SU-DHL-6 (cell line): Measurements from ENCODE around the gene ABCA13.

Experiments used
- H2AFZ ChIP-seq: fragments of 200-600 bp; sonication (generic); 2 replicates; pipeline ENCODE4 v1.6.1; 2014; ENCODE audit warnings: low read depth, mild to moderate bottlenecking, moderate library complexity, mixed read lengths, antibody characterized with exemption, low read length; ENCODE audit not compliant: severe bottlenecking
- H3F3A ChIP-seq: fragments of 200-600 bp; shearing (Covaris generic); 2 replicates; pipeline ENCODE4 v1.6.0; 2016; ENCODE audit warnings: antibody characterized with exemption, mild to moderate bottlenecking; ENCODE audit not compliant: insufficient read depth
- H3K27ac ChIP-seq: fragments of 200-600 bp; sonication (generic); 2 replicates; pipeline ENCODE4 v1.5.1; 2016; ENCODE audit warnings: low read depth, mild to moderate bottlenecking, low read length, moderate library complexity, mixed read lengths
- H3K27me3 ChIP-seq: fragments of 200-600 bp; sonication (generic), shearing (Covaris generic); 2 replicates; pipeline ENCODE4 v1.6.0; 2014; ENCODE audit warnings: mild to moderate bottlenecking, low read length
- H3K36me3 ChIP-seq: fragments of 200-600 bp; sonication (generic); 2 replicates; pipeline ENCODE4 v1.6.1; 2014; ENCODE audit warnings: mild to moderate bottlenecking, low read length, mixed read lengths
- H3K4me2 ChIP-seq: fragments of 300-600, 200-600 bp; shearing (Covaris generic), sonication (generic); 2 replicates; pipeline ENCODE4 v1.6.0; 2014; ENCODE audit warnings: low read length, low read depth, mild to moderate bottlenecking; ENCODE audit not compliant: poor library complexity, severe bottlenecking
- H3K4me3 ChIP-seq: fragments of 200-600 bp; sonication (generic); 2 replicates; pipeline ENCODE4 v1.5.1; 2014; ENCODE audit warnings: antibody characterized with exemption, low read length, mild to moderate bottlenecking, mixed read lengths; ENCODE audit not compliant: insufficient read depth, poor library complexity, severe bottlenecking
- H3K79me2 ChIP-seq: fragments of 200-600 bp; sonication (generic); 2 replicates; pipeline ENCODE4 v1.6.1; 2014; ENCODE audit warnings: mild to moderate bottlenecking, low read length, moderate library complexity; ENCODE audit not compliant: insufficient read depth
- H3K9ac ChIP-seq: fragments of 200-600 bp; sonication (generic); 2 replicates; pipeline ENCODE4 v1.7.0; 2014; ENCODE audit warnings: mild to moderate bottlenecking, low read length
- H3K9me2 ChIP-seq: fragments of 200-600 bp; sonication (generic); replicated peaks from 2 replicates; pipeline ENCODE4 v1.6.1; 2014; ENCODE audit warnings: low read length; ENCODE audit not compliant: insufficient read depth
- H3K9me3 ChIP-seq: fragments of 200-600 bp; sonication (generic); 2 replicates; pipeline ENCODE4 v1.6.1; 2014; ENCODE audit warnings: low read length, mixed read lengths; ENCODE audit not compliant: insufficient read depth
- H4K20me1 ChIP-seq: fragments of 200-600 bp; sonication (generic); 2 replicates; pipeline ENCODE4 v1.6.1; 2014; ENCODE audit warnings: low read depth, mild to moderate bottlenecking, antibody characterized with exemption, low read length, moderate library complexity, mixed read lengths
- EZH2phosphoT487 ChIP-seq: fragments of 200-600 bp; sonication (generic), shearing (Covaris generic); conservative IDR thresholded peaks from 2 replicates; pipeline ENCODE4 v1.6.1; 2018; ENCODE audit warnings: mild to moderate bottlenecking, antibody characterized with exemption, low read length, moderate library complexity, mixed read lengths
- TF ChIP-seq, protein P1 (sequence below): fragments of 200-600 bp; sonication (generic); IDR thresholded peaks from one replicate; pipeline ENCODE4 v1.5.1; 2017; ENCODE audit warnings: antibody characterized with exemption, mild to moderate bottlenecking, low read length, moderate library complexity; ENCODE audit not compliant: insufficient read depth, poor library complexity, severe bottlenecking

The ABCA13 gene

DNA sequence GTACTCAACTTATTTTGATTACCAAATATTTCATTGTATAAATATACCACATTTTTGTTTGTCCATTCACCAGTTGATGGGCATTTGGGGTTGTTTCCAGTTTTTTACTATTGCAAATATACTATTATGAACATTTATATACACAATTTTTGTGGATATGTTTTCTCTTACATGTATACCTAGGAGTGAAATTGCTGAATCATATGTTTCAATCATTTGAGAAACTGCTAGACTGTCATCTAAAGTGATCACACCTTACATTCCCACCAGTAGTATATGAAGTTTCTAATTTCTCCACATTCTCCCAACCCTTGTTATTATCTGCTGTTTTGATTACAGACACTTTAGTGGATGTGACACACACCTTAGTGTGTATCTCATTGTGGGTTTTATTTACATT is 257.9 kb downstream of the ABCA13 start:
- TF ChIP-seq, protein P1, sequence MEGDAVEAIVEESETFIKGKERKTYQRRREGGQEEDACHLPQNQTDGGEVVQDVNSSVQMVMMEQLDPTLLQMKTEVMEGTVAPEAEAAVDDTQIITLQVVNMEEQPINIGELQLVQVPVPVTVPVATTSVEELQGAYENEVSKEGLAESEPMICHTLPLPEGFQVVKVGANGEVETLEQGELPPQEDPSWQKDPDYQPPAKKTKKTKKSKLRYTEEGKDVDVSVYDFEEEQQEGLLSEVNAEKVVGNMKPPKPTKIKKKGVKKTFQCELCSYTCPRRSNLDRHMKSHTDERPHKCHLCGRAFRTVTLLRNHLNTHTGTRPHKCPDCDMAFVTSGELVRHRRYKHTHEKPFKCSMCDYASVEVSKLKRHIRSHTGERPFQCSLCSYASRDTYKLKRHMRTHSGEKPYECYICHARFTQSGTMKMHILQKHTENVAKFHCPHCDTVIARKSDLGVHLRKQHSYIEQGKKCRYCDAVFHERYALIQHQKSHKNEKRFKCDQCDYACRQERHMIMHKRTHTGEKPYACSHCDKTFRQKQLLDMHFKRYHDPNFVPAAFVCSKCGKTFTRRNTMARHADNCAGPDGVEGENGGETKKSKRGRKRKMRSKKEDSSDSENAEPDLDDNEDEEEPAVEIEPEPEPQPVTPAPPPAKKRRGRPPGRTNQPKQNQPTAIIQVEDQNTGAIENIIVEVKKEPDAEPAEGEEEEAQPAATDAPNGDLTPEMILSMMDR: no peak
- TF ChIP-seq EZH2phosphoT487: no peak
- Histone ChIP-seq H3K36me3 (no peaks in the 10 kb centered on the region), H3K79me2 (no peaks in the 10 kb centered on the region), H3F3A (no peaks in the 10 kb centered on the region), H3K27ac (no peak overlapping the region), H3K4me2 (no peak overlapping the region), H3K27me3 (no peaks in the 10 kb centered on the region), H4K20me1 (no peaks in the 10 kb centered on the region), H3K4me3 (no peak overlapping the region), H3K9ac (no peak overlapping the region), H2AFZ (no peak overlapping the region), H3K9me3 (no peaks in the 10 kb centered on the region), H3K9me2 (no peaks in the 10 kb centered on the region)

DNA sequence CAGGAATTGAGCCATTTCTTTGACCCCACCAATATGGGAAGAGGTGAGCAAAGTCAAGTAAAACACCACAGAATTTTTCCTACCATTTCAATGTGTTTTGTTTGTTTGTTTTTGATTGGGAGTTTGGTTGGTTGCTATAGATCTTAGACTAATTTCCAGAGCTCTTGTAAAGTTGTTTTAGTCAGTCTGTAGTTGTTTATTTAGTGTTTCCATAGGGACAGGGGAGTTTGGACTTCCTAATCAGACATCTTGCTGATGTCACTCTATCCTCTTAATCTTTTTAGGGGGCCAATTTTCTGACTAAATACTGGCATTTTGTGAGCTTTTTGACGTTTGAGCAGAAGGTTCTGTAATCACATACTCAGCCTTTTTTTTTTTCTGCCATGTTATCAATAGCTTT is 266.9 kb downstream of the ABCA13 start:
- Histone ChIP-seq H3K27ac (no peak overlapping the region), H3K79me2 (no peaks in the 10 kb centered on the region), H3K9me2 (no peaks in the 10 kb centered on the region), H4K20me1 (no peaks in the 10 kb centered on the region), H3K9me3 (no peaks in the 10 kb centered on the region), H3F3A (no peaks in the 10 kb centered on the region), H3K4me2 (no peak overlapping the region), H3K9ac (no peak overlapping the region), H3K36me3 (no peaks in the 10 kb centered on the region), H2AFZ (no peak overlapping the region), H3K27me3 (no peaks in the 10 kb centered on the region), H3K4me3 (no peak overlapping the region)
- no peak for TF ChIP-seq EZH2phosphoT487
- TF ChIP-seq, protein P1: no peak

DNA sequence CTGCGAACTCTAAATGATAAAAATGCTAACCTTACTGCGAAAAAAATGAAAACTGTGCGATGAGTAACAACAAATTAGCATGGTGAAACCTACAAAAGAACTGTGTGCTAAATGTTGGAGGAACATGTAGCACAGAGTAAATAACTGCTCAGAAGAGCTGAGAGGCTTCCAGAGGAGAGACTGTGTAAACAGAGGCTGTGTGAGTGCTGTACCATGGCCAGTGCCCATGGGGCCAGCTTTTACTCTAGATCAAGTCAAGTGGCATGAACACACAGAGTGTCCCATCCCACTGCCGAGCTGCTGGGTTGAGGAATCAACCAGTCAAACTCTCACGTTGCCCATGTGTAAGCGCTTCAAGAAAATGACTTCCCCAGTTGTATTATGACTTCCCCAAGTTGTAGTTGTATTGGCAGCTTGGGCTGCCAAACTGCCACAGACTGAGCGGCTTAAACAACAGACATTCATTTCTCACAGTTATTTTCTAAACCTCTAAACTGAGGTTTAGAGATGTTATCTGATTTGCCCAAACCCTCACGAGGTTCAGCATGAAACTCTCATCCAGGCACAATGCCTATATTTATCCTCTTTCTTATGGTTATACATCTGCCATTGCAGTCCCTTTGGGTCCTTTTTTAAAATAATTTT is 270.7 kb downstream of the ABCA13 start:
- TF ChIP-seq EZH2phosphoT487: no peak
- TF ChIP-seq, protein P1: no peak

More for the DNA sequence above, 270.7 kb downstream of the ABCA13 start:
- no peak overlapping the region for H3K9ac ChIP-seq
- no peaks in the 10 kb centered on the region for H3F3A ChIP-seq
- H3K27ac ChIP-seq: no peak overlapping the region
- H3K36me3 ChIP-seq: no peaks in the 10 kb centered on the region
- H4K20me1 ChIP-seq: no peaks in the 10 kb centered on the region
- no peaks in the 10 kb centered on the region for H3K9me3 ChIP-seq
- H3K4me2 ChIP-seq: no peak overlapping the region
- H2AFZ ChIP-seq: no peak overlapping the region
- H3K79me2 ChIP-seq: no peaks in the 10 kb centered on the region
- no peaks in the 10 kb centered on the region for H3K9me2 ChIP-seq
- no peak overlapping the region for H3K4me3 ChIP-seq
- H3K27me3 ChIP-seq: no peaks in the 10 kb centered on the region
